NOMO-1 treated with DMSO at 0.1 percent for 48 hours (cell line): ENCODE data around the gene EXOC8.
"Not testable (repeated sequence)": the region's sequence is repeated elsewhere in the genome, so short reads cannot be mapped to it uniquely, and the experiment has no call there.

Experiments
- DNase-seq: peaks from one replicate; lab custom pipeline; 2025; ENCODE audit not compliant: unreplicated experiment; lab: John Stamatoyannopoulos, UW

EXOC8 gene

DNA sequence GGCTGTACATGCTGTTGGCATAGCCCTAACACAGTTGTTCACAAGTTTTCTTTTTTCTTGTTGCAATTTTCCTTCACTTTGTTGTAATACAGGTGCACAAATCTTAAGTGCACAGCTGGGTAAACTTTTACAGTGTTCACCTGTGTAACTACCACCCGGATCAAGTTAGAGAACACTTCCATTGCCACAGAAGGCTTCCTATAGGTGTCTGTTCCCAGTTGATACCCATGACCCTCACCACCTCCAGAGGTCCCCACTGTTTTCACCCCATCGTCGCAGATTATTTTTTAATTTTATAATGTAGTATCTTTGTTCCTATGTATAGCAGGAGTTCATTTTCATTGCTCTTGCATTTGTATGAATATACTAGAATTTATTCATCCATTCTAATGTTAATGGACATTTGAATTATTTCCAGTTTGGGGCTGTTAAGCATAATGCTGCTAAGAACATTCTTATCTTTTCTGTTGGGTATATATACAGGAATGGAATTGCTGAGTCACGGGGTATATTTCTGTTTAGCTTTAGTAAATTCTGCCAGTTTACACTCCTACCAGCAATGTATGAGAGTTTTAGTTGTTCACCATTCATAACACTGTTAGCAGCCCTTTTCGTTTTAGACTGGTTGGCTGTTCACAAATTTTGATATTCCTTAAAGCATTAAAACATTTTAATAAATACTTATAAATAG is 16.8 kb upstream of the EXOC8 start:
- DNase-seq = no peak

GRCh38 chr1:231353086-231353485 is 15.4 kb upstream of the EXOC8 start:
- no peak for DNase-seq

GRCh38 chr1:231351816-231352215 is 14.2 kb upstream of the EXOC8 start:
- DNase-seq = no peak

DNA sequence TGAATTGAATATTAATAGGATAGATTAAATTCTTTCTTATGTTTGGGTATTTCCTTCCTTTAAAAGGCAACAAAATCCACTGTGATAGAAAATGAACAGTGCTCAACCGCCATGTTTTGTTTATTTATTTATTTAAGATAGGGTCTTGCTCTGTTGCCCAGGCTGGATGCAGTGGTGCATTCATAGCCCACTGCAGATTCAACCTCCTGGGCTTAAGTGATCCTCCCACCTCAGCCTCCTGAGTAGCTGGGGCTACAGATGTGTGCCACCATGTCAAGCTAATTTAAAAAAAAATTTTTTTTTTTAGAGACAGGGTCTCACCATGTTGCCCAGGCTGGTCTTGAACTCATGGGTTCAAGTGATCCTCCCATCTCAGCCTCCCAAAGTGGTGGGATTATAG is 11.2 kb upstream of the EXOC8 start:
- not testable (repeated sequence) for DNase-seq

DNA sequence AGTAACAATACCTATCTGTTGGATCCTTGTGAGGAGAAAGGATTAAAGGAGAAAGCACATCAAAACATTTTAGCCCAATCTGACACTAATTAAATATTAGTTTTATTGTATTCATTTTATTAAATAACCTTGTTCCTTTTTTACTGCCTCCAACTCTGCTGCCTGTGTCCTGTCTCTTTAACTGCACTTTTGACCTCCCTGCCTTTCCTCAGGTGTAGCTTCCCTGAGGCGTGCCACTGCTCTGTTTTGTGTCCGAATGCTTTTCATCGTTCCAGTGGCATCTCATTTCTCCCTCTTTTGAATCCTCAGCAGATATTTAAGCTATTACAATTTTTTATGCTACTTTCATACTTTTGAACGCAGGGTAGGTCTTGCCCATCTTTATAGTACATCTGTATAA is 10.8 kb upstream of the EXOC8 start:
- DNase-seq = no peak

GRCh38 chr1:231347961-231348360 is 10.3 kb upstream of the EXOC8 start:
- no peak for DNase-seq

DNA sequence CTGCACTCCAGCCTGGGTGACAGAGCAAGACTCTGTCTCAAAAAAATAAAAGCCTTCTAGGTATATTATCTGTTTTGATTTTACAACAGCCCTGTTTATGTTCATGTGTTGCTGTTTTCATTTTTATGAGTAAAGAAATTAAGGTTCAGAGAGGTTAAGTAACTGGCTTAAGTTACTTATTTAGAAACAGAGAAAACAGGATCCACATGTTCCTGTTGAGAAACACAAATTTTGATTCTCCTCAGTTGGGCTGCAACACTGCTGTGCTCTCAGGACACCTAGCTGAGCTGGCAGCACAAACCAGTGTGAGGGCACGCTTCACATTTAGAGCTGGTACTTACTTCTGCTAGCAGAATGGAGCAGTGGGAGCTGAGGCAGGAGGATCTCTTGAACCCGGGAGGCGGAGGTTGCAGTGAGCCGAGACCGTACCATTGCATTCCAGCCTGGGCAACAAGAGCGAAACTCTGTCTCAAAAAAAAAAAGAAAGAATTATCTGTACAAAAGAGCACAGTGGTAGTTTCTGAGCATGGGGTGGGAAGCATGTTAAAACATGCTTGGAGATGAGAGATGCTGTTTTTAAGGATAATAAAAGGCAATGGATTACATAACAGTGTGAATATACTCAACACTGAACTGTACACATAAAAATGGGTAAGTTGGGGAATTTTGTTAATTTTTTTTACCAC is 2.8 kb upstream of the EXOC8 start:
- DNase-seq = no peak

- peak; percentile 29 for DNase-seq
These were observed 847 bp upstream of the EXOC8 start, which contains the start of gene SPRTN for GRCh38 chr1:231338270-231339128. Gene SPRTN, plus strand, starts transcription at chr1:231338293. Its CDS starts 91 bp downstream, at chr1:231338384.

GRCh38 chr1:231337043-231337471 is 595 bp downstream of the EXOC8 start:
- DNase-seq = no peak

DNA sequence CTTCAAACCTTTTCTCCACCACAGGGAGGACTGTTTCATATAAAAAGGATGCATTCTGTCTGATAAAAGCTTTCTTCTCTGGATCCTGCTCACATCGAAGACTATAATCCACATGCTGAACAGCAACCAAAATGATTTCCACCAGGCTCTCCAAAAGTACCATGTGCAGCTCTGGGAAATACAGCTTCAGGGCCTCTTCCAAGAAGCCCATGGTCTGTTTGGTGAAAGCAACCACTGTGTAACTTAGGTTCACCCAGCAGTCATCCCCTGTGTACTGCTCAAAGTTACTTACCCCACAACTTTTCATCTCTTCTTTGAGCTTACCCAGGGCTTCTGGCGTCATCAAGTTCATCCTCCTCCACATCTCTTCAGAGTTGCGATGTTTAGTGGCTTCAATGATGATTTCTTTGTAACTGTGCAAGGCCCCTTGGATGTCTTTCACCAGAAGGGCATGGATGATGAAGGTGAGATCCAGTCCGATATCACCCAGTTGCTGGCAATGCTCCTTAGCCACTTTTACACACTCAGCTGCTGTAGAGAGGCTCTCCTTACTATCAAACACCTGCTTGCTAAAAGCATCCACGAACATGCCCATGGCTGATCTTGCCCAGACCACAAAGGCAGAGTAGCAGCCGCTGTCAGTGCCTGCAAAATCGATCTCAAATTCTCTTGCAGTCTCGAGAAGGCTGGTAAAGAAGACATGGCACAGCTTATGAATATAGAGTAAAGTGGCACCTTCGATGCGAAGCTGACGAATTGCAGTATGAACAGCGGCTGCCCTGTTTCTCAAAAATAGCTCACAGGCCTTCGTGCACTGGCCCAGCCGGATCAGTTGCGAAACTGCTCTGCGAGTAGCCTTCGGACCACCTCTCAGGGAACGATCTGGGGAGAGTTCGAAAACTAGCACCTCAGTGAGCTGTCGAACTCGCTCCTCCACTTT is 1.7 kb downstream of the EXOC8 start:
- no peak for DNase-seq

DNA sequence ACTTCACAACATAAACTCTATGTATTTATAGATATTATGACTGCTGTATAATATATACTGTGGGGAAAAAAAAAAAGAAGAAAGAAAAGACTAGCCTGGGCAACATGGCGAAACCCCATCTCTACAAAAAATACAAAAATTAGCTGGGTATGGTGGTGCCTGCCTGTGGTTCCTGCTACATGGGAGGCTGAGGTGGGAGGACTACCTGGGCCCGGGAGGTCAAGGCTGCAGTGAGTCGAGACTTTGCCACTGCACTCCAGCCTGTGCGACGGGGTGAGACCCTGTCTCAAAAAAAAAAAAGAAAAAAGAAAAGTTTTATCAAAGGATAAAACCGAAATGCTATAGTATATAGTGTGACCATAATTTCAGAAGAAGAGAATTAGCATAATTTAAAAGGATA is 2.7 kb downstream of the EXOC8 start:
- DNase-seq = no peak

- DNase-seq = no peak
These were observed 3.5 kb downstream of the EXOC8 start for GRCh38 chr1:231334079-231334666.

DNA sequence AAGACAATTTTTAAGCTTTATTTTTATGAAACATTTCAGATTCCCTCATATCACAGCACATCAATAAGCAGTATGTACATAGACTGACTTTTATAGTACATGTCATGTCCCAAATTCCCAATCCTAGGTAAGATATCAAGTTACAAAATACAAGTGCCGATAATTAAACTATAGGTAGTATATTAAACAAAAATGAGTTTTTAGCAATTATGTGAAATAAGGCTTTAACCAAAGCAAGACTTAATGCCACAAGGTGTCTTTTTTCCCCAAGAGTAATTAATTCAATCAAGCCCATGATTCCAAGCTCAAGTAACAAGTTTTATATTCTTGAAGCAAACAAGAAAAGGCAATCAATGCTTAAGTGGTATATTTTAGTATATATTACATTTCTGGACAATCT is 4.9 kb downstream of the EXOC8 start:
- no peak for DNase-seq

DNA sequence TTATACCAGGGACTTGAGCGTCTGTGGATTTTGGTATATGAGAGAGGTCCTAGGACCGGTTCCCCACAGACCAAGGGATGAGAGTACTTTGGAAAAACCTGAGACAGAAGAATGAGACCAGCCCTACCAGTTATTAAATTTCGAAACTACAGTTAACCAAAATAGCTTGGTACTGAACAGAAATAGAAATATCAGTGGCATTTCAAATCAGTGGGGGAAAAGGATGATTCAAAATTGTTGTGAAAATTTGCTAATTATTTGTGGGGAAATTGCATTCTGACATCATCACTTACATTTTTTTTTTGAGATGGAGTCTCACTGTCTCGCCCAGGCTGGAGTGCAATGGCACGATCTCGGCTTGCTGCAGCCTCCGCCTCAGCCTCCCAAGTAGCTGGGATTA is 8.2 kb downstream of the EXOC8 start:
- no peak for DNase-seq

GRCh38 chr1:231327617-231328016 is 10.0 kb downstream of the EXOC8 start:
- no peak for DNase-seq

GRCh38 chr1:231326248-231326647 is 11.4 kb downstream of the EXOC8 start:
- no peak for DNase-seq

DNA sequence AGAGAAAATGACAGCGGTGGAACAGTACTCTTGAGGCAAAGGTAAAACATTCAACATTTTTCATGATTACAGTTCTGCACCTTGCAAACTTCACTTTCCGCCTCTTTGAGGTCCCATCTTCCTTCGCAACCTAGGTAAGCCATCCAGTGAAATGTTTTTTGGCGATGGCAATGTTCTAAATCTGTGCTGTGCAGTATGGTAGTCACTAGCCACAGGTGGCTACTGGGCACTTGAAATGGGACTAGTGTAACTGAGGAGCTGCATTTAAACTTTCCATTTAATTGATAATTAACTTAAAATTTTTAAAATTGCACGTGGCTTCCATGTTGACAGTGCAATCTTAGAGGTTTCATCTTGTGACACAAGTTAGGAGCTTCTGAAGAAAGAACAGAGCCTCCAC is 13.0 kb downstream of the EXOC8 start:
- DNase-seq = no peak

GRCh38 chr1:231322880-231323530 is 14.6 kb downstream of the EXOC8 start:
- DNase-seq = no peak

DNA sequence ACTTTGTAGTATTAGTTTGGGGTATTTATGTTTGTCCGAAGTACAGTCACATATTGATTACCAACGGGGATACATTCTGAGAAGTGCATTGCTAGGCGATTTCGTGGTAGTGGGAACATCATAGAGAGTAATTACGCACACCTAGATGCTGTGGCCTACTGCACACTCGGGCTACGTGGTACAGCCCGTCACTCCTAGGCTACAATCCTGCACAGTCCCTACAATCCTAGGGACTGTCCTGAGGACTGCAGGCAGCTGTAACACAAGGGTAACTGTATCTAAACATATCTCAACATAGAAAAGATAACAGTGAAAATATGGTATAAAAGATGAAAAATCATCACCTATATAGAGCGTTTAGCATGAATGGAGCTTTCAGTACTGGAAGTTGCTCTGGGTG is 18.6 kb downstream of the EXOC8 start:
- DNase-seq = no peak

DNA sequence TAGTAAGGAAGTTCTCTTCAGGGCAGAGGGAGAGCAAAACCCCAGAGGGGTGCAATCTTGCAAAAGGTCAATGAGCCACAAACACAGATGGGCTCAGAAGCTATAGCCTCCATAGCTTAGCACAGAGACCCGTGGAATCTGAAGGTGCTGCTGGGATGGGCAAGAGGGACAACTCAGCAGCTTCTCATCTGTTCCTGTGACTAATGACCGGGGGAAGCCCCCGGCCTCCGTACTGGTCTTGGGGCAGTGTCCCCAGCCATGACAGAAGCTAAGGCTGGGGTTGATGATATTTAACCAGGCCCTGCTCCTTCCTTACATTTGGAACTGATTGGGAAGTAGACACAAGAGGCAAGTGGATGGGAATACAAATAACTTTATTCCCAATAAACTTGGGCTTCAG is 19.1 kb downstream of the EXOC8 start:
- DNase-seq = no peak
